Skeletal muscle satellite cell (primary cell): ENCODE measurements around the gene NTRK1.

Experiments used
- H3K27me3 ChIP-seq: 2 replicates; pipeline ENCODE4 v1.7.0; 2013; ENCODE audit warnings: low read length; ENCODE audit not compliant: control insufficient read depth, insufficient read depth
- H3K36me3 ChIP-seq: 2 replicates; pipeline ENCODE4 v1.7.0; 2013; ENCODE audit warnings: mild to moderate bottlenecking, control low read depth, low read length; ENCODE audit not compliant: insufficient read depth
- H3K4me1 ChIP-seq: 2 replicates; pipeline ENCODE4 v1.7.0; 2013; ENCODE audit warnings: low read length; ENCODE audit not compliant: control insufficient read depth, insufficient read depth
- H3K4me2 ChIP-seq: 2 replicates; pipeline ENCODE4 v1.7.0; 2013; ENCODE audit warnings: mild to moderate bottlenecking, low read length
- H3K4me3 ChIP-seq: 2 replicates; pipeline ENCODE4 v1.7.0; 2013; ENCODE audit warnings: low read length
- H3K9ac ChIP-seq: 2 replicates; pipeline ENCODE4 v1.7.0; 2013; ENCODE audit warnings: mild to moderate bottlenecking, low read depth, low read length, moderate library complexity
- H3K9me3 ChIP-seq: replicated peaks from 2 replicates; pipeline ENCODE4 v1.7.0; 2013; ENCODE audit warnings: mild to moderate bottlenecking, control low read depth, low read length

Gene NTRK1

GRCh38 chr1:156903328-156904091 lies 42.8 kb downstream of the NTRK1 start:
- no peak overlapping the region for H3K9ac ChIP-seq
- H3K4me3 ChIP-seq: no peak overlapping the region
- H3K36me3 ChIP-seq: no peaks in the 10 kb centered on the region
- no peak overlapping the region for H3K4me2 ChIP-seq
- H3K4me1 ChIP-seq: peaks cover 4% of the 10 kb centered on the region
- H3K27me3 ChIP-seq: peaks cover 18% of the 10 kb centered on the region
- H3K9me3 ChIP-seq: no peaks in the 10 kb centered on the region

DNA sequence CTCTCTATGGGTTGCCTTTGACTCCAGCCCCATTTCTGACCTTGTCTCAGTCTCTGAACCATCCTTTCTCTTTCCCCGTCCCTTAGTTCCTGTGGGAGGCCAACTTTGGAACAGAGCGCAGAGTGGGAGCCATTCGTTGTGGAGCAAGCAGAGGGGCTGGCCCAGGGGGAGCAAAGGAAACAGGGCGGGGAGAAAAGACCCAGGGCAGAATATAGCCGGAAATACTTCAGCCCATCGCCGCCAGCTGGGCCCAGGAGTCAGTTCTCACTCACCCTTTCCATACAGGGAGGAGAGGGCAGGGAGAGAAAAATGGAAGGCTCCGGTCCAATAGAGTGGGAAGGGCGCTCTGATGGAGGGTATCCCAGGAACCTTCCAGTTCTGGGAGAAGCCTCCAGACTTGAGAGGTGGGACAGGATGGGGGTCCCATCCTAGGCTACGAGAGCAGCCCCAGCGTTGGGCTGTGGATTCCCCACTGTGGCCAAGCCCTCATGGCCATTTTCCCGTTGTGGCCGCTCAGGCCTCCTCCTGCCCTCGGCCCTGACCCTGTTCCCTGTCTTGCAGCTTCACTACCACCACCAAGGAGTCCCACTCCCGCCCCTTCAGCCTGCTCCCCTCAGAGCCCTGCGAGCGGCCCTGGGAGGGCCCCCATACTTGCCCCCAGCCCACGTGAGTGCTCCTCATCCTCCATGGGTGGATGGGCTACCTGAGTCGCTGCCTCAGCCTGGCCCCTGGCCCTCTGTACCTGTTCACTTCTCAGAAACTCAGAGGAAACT lies 43.7 kb downstream of the NTRK1 start:
- peaks cover 25% of the 10 kb centered on the region for H3K27me3 ChIP-seq
- peaks cover 2% of the 10 kb centered on the region for H3K4me1 ChIP-seq
- no peak overlapping the region for H3K9ac ChIP-seq
- no peak overlapping the region for H3K4me3 ChIP-seq
- no peaks in the 10 kb centered on the region for H3K36me3 ChIP-seq
- H3K4me2 ChIP-seq: no peak overlapping the region
- no peaks in the 10 kb centered on the region for H3K9me3 ChIP-seq

- Histone ChIP-seq H3K27me3 (peaks cover 25% of the 10 kb centered on the region), H3K4me3 (no peak overlapping the region), H3K4me1 (peaks cover 2% of the 10 kb centered on the region), H3K4me2 (no peak overlapping the region), H3K36me3 (no peaks in the 10 kb centered on the region), H3K9me3 (no peaks in the 10 kb centered on the region), H3K9ac (no peak overlapping the region)
These were observed 44.5 kb downstream of the NTRK1 start for GRCh38 chr1:156905176-156905575.

GRCh38 chr1:156905651-156906050 lies 45.0 kb downstream of the NTRK1 start:
- Histone ChIP-seq H3K36me3 (no peaks in the 10 kb centered on the region), H3K4me3 (no peak overlapping the region), H3K9ac (no peak overlapping the region), H3K27me3 (peaks cover 22% of the 10 kb centered on the region), H3K4me1 (peaks cover 2% of the 10 kb centered on the region), H3K9me3 (no peaks in the 10 kb centered on the region), H3K4me2 (no peak overlapping the region)

DNA sequence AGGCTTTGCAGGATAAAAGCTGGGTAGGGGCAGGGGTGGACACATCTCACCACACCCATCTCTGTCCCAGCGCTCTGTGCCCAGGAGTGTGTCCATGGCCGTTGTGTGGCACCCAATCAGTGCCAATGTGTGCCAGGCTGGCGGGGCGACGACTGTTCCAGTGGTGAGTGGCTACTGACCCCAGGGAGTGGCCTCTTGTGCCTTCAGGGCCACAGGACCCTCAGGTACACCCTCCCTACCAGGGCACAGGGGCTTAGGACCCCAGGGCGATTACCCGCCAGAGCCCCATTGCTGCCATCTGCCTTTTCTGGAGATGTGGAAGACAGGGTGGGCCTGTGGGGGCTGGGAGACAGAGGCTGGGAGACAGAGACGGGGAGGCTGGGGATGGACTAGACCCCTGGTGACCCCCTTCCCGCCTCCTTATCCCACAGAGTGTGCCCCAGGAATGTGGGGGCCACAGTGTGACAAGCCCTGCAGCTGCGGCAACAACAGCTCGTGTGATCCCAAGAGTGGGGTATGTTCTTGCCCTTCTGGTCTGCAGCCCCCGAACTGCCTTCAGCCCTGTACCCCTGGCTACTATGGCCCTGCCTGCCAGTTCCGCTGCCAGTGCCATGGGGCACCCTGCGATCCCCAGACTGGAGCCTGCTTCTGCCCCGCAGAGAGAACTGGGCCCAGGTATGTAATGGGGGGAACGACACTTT lies 45.7 kb downstream of the NTRK1 start:
- Histone ChIP-seq H3K9ac (no peak overlapping the region), H3K9me3 (no peaks in the 10 kb centered on the region), H3K27me3 (peaks cover 15% of the 10 kb centered on the region), H3K4me2 (no peak overlapping the region), H3K4me3 (no peak overlapping the region), H3K4me1 (peaks cover 2% of the 10 kb centered on the region), H3K36me3 (no peaks in the 10 kb centered on the region)

GRCh38 chr1:156908541-156908940 lies 47.9 kb downstream of the NTRK1 start:
- Histone ChIP-seq H3K36me3 (no peaks in the 10 kb centered on the region), H3K27me3 (peaks cover 19% of the 10 kb centered on the region), H3K4me2 (no peak overlapping the region), H3K4me3 (no peak overlapping the region), H3K4me1 (peaks cover 2% of the 10 kb centered on the region), H3K9ac (no peak overlapping the region), H3K9me3 (no peaks in the 10 kb centered on the region)

DNA sequence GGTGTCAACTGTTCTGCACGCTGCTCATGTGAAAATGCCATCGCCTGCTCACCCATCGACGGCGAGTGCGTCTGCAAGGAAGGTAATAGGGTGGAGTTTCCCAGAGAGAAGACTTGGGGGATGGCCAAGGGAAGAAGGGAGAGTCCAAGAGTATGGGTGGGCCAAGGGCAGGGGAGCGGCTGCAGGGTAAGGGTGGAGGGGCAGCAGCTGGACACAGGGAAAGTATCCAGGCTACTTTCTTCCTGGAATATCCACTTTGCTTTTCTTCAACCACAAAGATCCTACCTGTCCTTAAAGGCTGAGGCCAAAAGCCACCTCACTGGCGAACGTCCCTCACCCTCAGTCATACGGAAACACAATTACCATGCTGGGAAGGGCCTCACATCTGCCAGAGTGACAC lies 48.3 kb downstream of the NTRK1 start:
- Histone ChIP-seq H3K4me3 (no peak overlapping the region), H3K9ac (no peak overlapping the region), H3K4me1 (peaks cover 2% of the 10 kb centered on the region), H3K9me3 (no peaks in the 10 kb centered on the region), H3K27me3 (peaks cover 18% of the 10 kb centered on the region), H3K4me2 (no peak overlapping the region), H3K36me3 (no peaks in the 10 kb centered on the region)

- Histone ChIP-seq H3K4me3 (no peak overlapping the region), H3K9me3 (no peaks in the 10 kb centered on the region), H3K27me3 (peaks cover 16% of the 10 kb centered on the region), H3K9ac (no peak overlapping the region), H3K4me1 (peaks cover 2% of the 10 kb centered on the region), H3K4me2 (no peak overlapping the region), H3K36me3 (no peaks in the 10 kb centered on the region)
These were observed 49.0 kb downstream of the NTRK1 start for GRCh38 chr1:156909671-156910070.

GRCh38 chr1:156910309-156910782 lies 49.7 kb downstream of the NTRK1 start:
- no peaks in the 10 kb centered on the region for H3K36me3 ChIP-seq
- no peaks in the 10 kb centered on the region for H3K9me3 ChIP-seq
- H3K27me3 ChIP-seq: peaks cover 16% of the 10 kb centered on the region
- H3K4me1 ChIP-seq: peaks cover 2% of the 10 kb centered on the region
- H3K4me2 ChIP-seq: no peak overlapping the region
- H3K9ac ChIP-seq: no peak overlapping the region
- no peak overlapping the region for H3K4me3 ChIP-seq

GRCh38 chr1:156911577-156912298 lies 51.1 kb downstream of the NTRK1 start:
- Histone ChIP-seq H3K9me3 (no peaks in the 10 kb centered on the region), H3K27me3 (peaks cover 16% of the 10 kb centered on the region), H3K9ac (no peak overlapping the region), H3K4me3 (no peak overlapping the region), H3K4me2 (no peak overlapping the region), H3K4me1 (peaks cover 2% of the 10 kb centered on the region), H3K36me3 (no peaks in the 10 kb centered on the region)

DNA sequence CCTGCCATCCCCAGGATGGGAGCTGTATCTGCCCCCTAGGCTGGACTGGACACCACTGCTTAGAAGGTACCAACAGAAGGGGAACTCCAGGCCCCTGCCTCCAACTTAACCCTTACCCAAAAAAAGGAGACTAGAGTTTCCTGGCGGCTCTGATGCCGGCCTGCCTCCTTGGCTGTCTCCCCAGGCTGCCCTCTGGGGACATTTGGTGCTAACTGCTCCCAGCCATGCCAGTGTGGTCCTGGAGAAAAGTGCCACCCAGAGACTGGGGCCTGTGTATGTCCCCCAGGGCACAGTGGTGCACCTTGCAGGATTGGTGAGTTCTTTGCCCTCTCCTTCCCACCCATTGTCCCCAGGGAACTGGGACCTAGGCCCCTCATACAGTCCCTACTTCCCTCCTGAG lies 51.6 kb downstream of the NTRK1 start:
- peaks cover 16% of the 10 kb centered on the region for H3K27me3 ChIP-seq
- H3K4me1 ChIP-seq: peaks cover 2% of the 10 kb centered on the region
- H3K36me3 ChIP-seq: no peaks in the 10 kb centered on the region

More for the DNA sequence above, 51.6 kb downstream of the NTRK1 start:
- no peak overlapping the region for H3K4me2 ChIP-seq
- H3K4me3 ChIP-seq: no peak overlapping the region
- H3K9me3 ChIP-seq: no peaks in the 10 kb centered on the region
- no peak overlapping the region for H3K9ac ChIP-seq
